Measurements from ENCODE around the gene BEND7. TPM values are rescaled to one million over a fixed set of nuclear protein-coding genes. Genes with fewer than 3 reads are reported as not detected.

Gene BEND7
- total and polyA plus RNA-seq, 2 of the 13 experiments (the other 11 are each of a cell fraction or from before 2014, with no cell fraction given): 14.1 to 17.1 TPM

GRCh38 chr10:13564576-13564975, 35.8 kb upstream of the BEND7 start:
- no peaks in the 10 kb centered on the region; a peak in 2 of 5 replicates for H3K27me3 ChIP-seq (ENCODE audit: control insufficient read depth in 1 of 2, insufficient read depth in 2 of 2, low read length in 2 of 2)
- no peaks in the 10 kb centered on the region for H3K79me2 ChIP-seq (ENCODE audit: insufficient read depth, low read length)
- ChIA-PET POLR2A (no interaction called here), CTCF (ENCODE audit: low intra/inter-chr PET ratio, low total read pairs) (no interaction called here)
- no peak overlapping the region for H3K4me2 ChIP-seq (ENCODE audit: low read depth, low read length)
- no TSS peak for BruUV-seq (replicated peaks)
- 12% methylated on average over 3 of the region's 3 CpGs for WGBS (ENCODE audit: low lambda C conversion rate)
- no peak overlapping the region for H2AFZ ChIP-seq (ENCODE audit: low read length)
- no peaks in the 10 kb centered on the region for H3K4me1 ChIP-seq (ENCODE audit: insufficient read depth, low read length)
- no peak overlapping the region for H3K9ac ChIP-seq (ENCODE audit: insufficient read depth, low read depth, low read length)
- no peak for FAIRE-seq
- no peaks in the 10 kb centered on the region for H3K36me3 ChIP-seq (replicated peaks in 1 of 2; ENCODE audit: control insufficient read depth in 1 of 2, insufficient read depth in 2 of 2, low read length in 2 of 2)
- in situ Hi-C loops (cut with HindIII; ENCODE audit: extremely low pct_ligation_motif_present, low pct_unique_long_range_greater_than_20kb) (no loop called here), intact Hi-C loops (cut with micrococcal nuclease; ENCODE audit: unreplicated experiment) (no loop called here)
- no peaks in the 10 kb centered on the region for H4K20me1 ChIP-seq (ENCODE audit: insufficient read depth, low read length)
- no peaks in the 10 kb centered on the region for H3K9me3 ChIP-seq (ENCODE audit: low read length)
- H3K27ac ChIP-seq (ENCODE audit: extremely low read length, insufficient read depth, low read length): no peak overlapping the region
- no peak overlapping the region for H3K4me3 ChIP-seq (replicated peaks in 1 of 3; ENCODE audit: insufficient read depth in 1 of 3, low read depth in 2 of 3, low read length in 3 of 3)
- no peak for TF ChIP-seq ZNF557 (CRISPR knock-in tag; IDR thresholded peaks at IDR 0.05)
- TF ChIP-seq SRSF1 (optimal IDR thresholded peaks at IDR 0.05; ENCODE audit: low read depth, low read length): no peak
- TF ChIP-seq ZNF235 (CRISPR knock-in tag; IDR thresholded peaks at IDR 0.05; ENCODE audit: borderline replicate concordance): no peak
- no peak for TF ChIP-seq ZNF792 (CRISPR knock-in tag; IDR thresholded peaks at IDR 0.05)
- no peak for TF ChIP-seq ZNF451 (CRISPR knock-in tag; IDR thresholded peaks at IDR 0.05)
- no peak for TF ChIP-seq DMTF1 (CRISPR knock-in tag; IDR thresholded peaks at IDR 0.05)
- no peak for TF ChIP-seq ZNF639 (CRISPR knock-in tag; conservative IDR thresholded peaks at IDR 0.05)
- no peak for TF ChIP-seq TCF12 (IDR thresholded peaks at IDR 0.05)
- TF ChIP-seq TCF12 (CRISPR knock-in tag; IDR thresholded peaks at IDR 0.05): no peak
- ATAC-seq: no peak
- no peak for DNase-seq (ENCODE audit: low spot score)

Data from HepG2 (cell line).